K562 (cell line): Measurements from ENCODE around the gene BBLN. TPM values are rescaled to one million over a fixed set of nuclear protein-coding genes. Genes with fewer than 3 reads are reported as not detected.

ENCODE experiments used
- BCOR ChIP-seq: fragments of 450-650 bp; IDR thresholded peaks from 2 replicates; pipeline ENCODE4 v1.6.1; 2016
- BMI1 ChIP-seq: fragments of 150-350 bp; IDR thresholded peaks from 2 replicates; pipeline ENCODE4 v1.6.1; 2014; ENCODE audit warnings: low read length
- CHD4 ChIP-seq: fragments of 200-600 bp; sonication (generic); IDR thresholded peaks from 3 replicates; pipeline ENCODE4 v1.6.1; 2012; ENCODE audit warnings: low read depth, mild to moderate bottlenecking, mixed read lengths, low read length, inconsistent platforms; ENCODE audit not compliant: insufficient read depth, insufficient replicate concordance, poor library complexity, severe bottlenecking
- EWSR1 ChIP-seq: fragments of 450-650 bp; IDR thresholded peaks from 2 replicates; pipeline ENCODE4 v1.6.1; 2018; ENCODE audit warnings: borderline replicate concordance, mild to moderate bottlenecking, low read depth, moderate library complexity; ENCODE audit not compliant: partially characterized antibody
- GATAD2A ChIP-seq: fragments of 450-650 bp; IDR thresholded peaks from 2 replicates; pipeline ENCODE4 v1.6.1; 2017
- HDAC8 ChIP-seq: fragments of 450-650 bp; IDR thresholded peaks from 2 replicates; pipeline ENCODE4 v1.6.1; 2016; ENCODE audit warnings: mild to moderate bottlenecking, missing genetic modification characterization, moderate library complexity, missing compliant biosample characterization
- HSF4 ChIP-seq: fragments of 250-450 bp; sonication (Bioruptor Pico); IDR thresholded peaks from 2 replicates; pipeline ENCODE4 v2.1.2; 2022; ENCODE audit warnings: mild to moderate bottlenecking, moderate library complexity, borderline replicate concordance
- MEIS2 ChIP-seq: fragments of 450-650 bp; IDR thresholded peaks from 2 replicates; pipeline ENCODE4 v1.6.1; 2014; ENCODE audit warnings: mild to moderate bottlenecking; ENCODE audit not compliant: partially characterized antibody
- RFX7 ChIP-seq: fragments of 250-450 bp; sonication (Bioruptor Pico); IDR thresholded peaks from 2 replicates; pipeline ENCODE4 v1.5.1; 2021; ENCODE audit warnings: mild to moderate bottlenecking
- SAP30 ChIP-seq: fragments of 200-600 bp; sonication (generic); IDR thresholded peaks from 2 replicates; pipeline ENCODE4 v1.6.1; 2012; ENCODE audit warnings: borderline replicate concordance, low read depth, mild to moderate bottlenecking, moderate library complexity, low read length, control low read depth, inconsistent platforms; ENCODE audit not compliant: insufficient read depth, poor library complexity, severe bottlenecking
- SIN3A ChIP-seq, 2 experiments: fragments of 150-350 bp in 1 of 2; IDR thresholded peaks; 2 replicates each; pipeline ENCODE4 v1.6.1; 2011 to 2016; ENCODE audit warnings: borderline replicate concordance in 2 of 2, low read depth in 2 of 2, low read length in 2 of 2, mild to moderate bottlenecking in 2 of 2, moderate library complexity in 2 of 2; ENCODE audit not compliant: control insufficient read depth in 1 of 2
- SNAPC5 ChIP-seq: fragments of 250-450 bp; sonication (Bioruptor Pico); IDR thresholded peaks from 2 replicates; pipeline ENCODE4 v1.8.0; 2021; ENCODE audit warnings: moderate library complexity, mild to moderate bottlenecking, inconsistent platforms
- SNRNP70 ChIP-seq: fragments of 200-400 bp; formaldehyde crosslinking; optimal IDR thresholded peaks from 2 replicates; pipeline ENCODE3; 2017; ENCODE audit warnings: low read depth, low read length
- ZMIZ1 ChIP-seq, 2 experiments: fragments of 150-350 bp in 1 of 2; IDR thresholded peaks; 2 replicates each; pipeline ENCODE4 v1.6.1; 2012 to 2016; ENCODE audit warnings: low read depth in 2 of 2, low read length in 2 of 2, mild to moderate bottlenecking in 1 of 2, moderate library complexity in 1 of 2
- ZNF124 ChIP-seq: sonication (generic); formaldehyde crosslinking; IDR thresholded peaks from 2 replicates; pipeline ENCODE4 v1.8.1; 2022; ENCODE audit warnings: missing genetic modification reagents
- ZNF263 ChIP-seq: sonication (generic); formaldehyde crosslinking; IDR thresholded peaks from 2 replicates; pipeline ENCODE4 v1.8.0; 2022; ENCODE audit warnings: mild to moderate bottlenecking, missing genetic modification reagents, borderline replicate concordance
- ZNF431 ChIP-seq: sonication (generic); formaldehyde crosslinking; IDR thresholded peaks from 2 replicates; pipeline ENCODE4 v1.8.0; 2022; ENCODE audit warnings: mild to moderate bottlenecking, missing genetic modification reagents
- polyA plus RNA-seq, 8 experiments: library from polyadenylated mRNA; depleted of rRNA in 4 of 8; stranded (reverse) in 5 of 8; unstranded in 3 of 8; fragments of >200 nt; fragmentation: Nextera tagmentation in 2 of 8; fragmentation: Illumina TruSeq in 1 of 8; extraction: Ambion mirVana in 2 of 8; extraction: Trizol in 1 of 8; gene quantifications; 2 replicates each; pipeline versions ENCODE4 v1.2.1 to v1.2.3, GENCODE V29; 2011 to 2014; ENCODE audit warnings: inconsistent platforms in 1 of 8, missing spikeins in 1 of 8
- total RNA-seq, 7 experiments: library from RNA; depleted of rRNA in 6 of 7; stranded (reverse); fragments of >200 nt in 6 of 7; fragmentation: Illumina TruSeq in 2 of 7; extraction: Trizol in 2 of 7; gene quantifications; 2 replicates each; pipeline versions ENCODE4 v1.2.1 to v1.2.3, GENCODE V29; 2011 to 2021; ENCODE audit warnings: low replicate concordance in 1 of 7
- TF ChIP-seq, protein P1 (sequence below): fragments of 250-450 bp; sonication (Bioruptor Pico); IDR thresholded peaks from 2 replicates; pipeline ENCODE4 v1.5.0; 2020; ENCODE audit warnings: mild to moderate bottlenecking, borderline replicate concordance
- TF ChIP-seq, protein P2 (sequence below): sonication (generic); formaldehyde crosslinking; IDR thresholded peaks from 2 replicates; pipeline ENCODE4 v1.8.0; 2022; ENCODE audit warnings: missing genetic modification reagents, mild to moderate bottlenecking, moderate library complexity, borderline replicate concordance
- TF ChIP-seq, protein P3 (sequence below): fragments of 450-650 bp; IDR thresholded peaks from 2 replicates; pipeline ENCODE4 v1.6.1; 2016

The BBLN gene
- total and polyA plus RNA-seq, 9 of the 15 experiments (the other 6 are each of a cell fraction or from before 2014, with no cell fraction given) = 4.2 to 331 (median 87.1) TPM

DNA sequence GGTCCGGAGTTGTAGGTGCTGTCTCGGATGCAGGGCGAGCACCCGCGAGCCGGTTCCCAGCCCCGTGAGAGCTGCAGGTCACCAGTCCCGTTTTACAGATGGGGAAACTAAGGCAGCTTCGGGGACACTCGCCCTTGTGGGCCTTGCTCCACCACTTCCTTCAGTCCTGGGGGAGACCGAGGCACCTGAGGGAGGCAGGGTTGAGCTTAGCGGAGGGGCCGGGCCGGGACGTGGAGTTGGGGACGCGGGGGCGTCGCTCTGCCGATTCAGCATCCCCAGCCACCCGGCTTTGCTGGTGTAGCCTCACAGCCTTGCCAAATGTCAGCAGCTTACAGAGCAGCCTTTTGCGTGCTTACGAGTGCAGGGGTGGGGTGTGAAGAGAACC lies 530 bp downstream of the BBLN start (continued):
- TF ChIP-seq, protein P1, sequence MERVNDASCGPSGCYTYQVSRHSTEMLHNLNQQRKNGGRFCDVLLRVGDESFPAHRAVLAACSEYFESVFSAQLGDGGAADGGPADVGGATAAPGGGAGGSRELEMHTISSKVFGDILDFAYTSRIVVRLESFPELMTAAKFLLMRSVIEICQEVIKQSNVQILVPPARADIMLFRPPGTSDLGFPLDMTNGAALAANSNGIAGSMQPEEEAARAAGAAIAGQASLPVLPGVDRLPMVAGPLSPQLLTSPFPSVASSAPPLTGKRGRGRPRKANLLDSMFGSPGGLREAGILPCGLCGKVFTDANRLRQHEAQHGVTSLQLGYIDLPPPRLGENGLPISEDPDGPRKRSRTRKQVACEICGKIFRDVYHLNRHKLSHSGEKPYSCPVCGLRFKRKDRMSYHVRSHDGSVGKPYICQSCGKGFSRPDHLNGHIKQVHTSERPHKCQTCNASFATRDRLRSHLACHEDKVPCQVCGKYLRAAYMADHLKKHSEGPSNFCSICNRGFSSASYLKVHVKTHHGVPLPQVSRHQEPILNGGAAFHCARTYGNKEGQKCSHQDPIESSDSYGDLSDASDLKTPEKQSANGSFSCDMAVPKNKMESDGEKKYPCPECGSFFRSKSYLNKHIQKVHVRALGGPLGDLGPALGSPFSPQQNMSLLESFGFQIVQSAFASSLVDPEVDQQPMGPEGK (CRISPR knock-in tag) = no peak
- peak; percentile 91 for TF ChIP-seq CHD4
- TF ChIP-seq MEIS2 = no peak
- no peak for TF ChIP-seq HSF4 (CRISPR knock-in tag)
- TF ChIP-seq, protein P2, sequence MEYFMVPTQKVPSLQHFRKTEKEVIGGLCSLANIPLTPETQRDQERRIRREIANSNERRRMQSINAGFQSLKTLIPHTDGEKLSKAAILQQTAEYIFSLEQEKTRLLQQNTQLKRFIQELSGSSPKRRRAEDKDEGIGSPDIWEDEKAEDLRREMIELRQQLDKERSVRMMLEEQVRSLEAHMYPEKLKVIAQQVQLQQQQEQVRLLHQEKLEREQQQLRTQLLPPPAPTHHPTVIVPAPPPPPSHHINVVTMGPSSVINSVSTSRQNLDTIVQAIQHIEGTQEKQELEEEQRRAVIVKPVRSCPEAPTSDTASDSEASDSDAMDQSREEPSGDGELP (CRISPR knock-in tag) = no peak
- TF ChIP-seq BMI1 = no peak
- TF ChIP-seq ZNF431 (CRISPR knock-in tag) = no peak
- TF ChIP-seq, protein P3, sequence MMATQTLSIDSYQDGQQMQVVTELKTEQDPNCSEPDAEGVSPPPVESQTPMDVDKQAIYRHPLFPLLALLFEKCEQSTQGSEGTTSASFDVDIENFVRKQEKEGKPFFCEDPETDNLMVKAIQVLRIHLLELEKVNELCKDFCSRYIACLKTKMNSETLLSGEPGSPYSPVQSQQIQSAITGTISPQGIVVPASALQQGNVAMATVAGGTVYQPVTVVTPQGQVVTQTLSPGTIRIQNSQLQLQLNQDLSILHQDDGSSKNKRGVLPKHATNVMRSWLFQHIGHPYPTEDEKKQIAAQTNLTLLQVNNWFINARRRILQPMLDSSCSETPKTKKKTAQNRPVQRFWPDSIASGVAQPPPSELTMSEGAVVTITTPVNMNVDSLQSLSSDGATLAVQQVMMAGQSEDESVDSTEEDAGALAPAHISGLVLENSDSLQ = no peak
- TF ChIP-seq RFX7 (CRISPR knock-in tag) = no peak
- TF ChIP-seq SNRNP70 = no peak
- TF ChIP-seq BCOR = peak; percentile 96
- no peak for TF ChIP-seq ZNF124 (CRISPR knock-in tag)
- TF ChIP-seq GATAD2A = no peak
- no peak for TF ChIP-seq SNAPC5 (CRISPR knock-in tag)
- TF ChIP-seq ZMIZ1 (IDR thresholded peaks at IDR 0.05; ENCODE audit: low read depth in 2 of 2, low read length in 2 of 2) = 0 out of 4 replicates have a peak, but pooled peaks of 1 of the 2 experiments have one; percentile 7
- TF ChIP-seq HDAC8 (tag) = no peak
- TF ChIP-seq SIN3A (IDR thresholded peaks at IDR 0.05; ENCODE audit: borderline replicate concordance in 2 of 2, control insufficient read depth in 1 of 2, low read depth in 2 of 2, low read length in 2 of 2) = peak in 1 of 2 experiments; percentile 73; a peak in 2 of 4 replicates
- no peak for TF ChIP-seq EWSR1
- TF ChIP-seq SAP30 = peak; percentile 36
- no peak for TF ChIP-seq ZNF263 (CRISPR knock-in tag)
